CD4-positive, alpha-beta memory T cell (primary cell): Measurements from ENCODE around the gene IL26. TPM values are rescaled to one million over a fixed set of nuclear protein-coding genes. Genes with fewer than 3 reads are reported as not detected.
"Not testable (repeated sequence)": the region's sequence is repeated elsewhere in the genome, so short reads cannot be mapped to it uniquely, and the experiment has no call there.

Source experiments
- CTCF ChIA-PET: fragments of 350-600 bp; sonication (Branson Sonifier 250); formaldehyde crosslinking; loops from one replicate; lab custom pipeline; 2021; ENCODE audit warnings: inconsistent platforms; ENCODE audit not compliant: partially characterized antibody; lab: Charles Lee
- POLR2A ChIA-PET: fragments of 350-600 bp; sonication (Branson Sonifier 250); formaldehyde crosslinking; loops from one replicate; lab custom pipeline; 2021; ENCODE audit not compliant: partially characterized antibody; lab: Charles Lee
- DNase-seq, 5 donors: peaks; one replicate each; pipeline versions ENCODE4 v3.0.0 to v3.0.0-alpha.2; 2020 to 2022; ENCODE audit warnings: mixed read lengths in 1 of 5
- H3K27ac ChIP-seq: one replicate; pipeline ENCODE4 v1.7.0; 2013; ENCODE audit warnings: low read depth, low read length
- H3K27me3 ChIP-seq: 2 replicates; pipeline ENCODE4 v1.7.0; 2013; ENCODE audit warnings: mild to moderate bottlenecking, low read length, moderate library complexity; ENCODE audit not compliant: insufficient read depth
- H3K36me3 ChIP-seq: 2 replicates; pipeline ENCODE4 v1.7.0; 2013; ENCODE audit warnings: mild to moderate bottlenecking, low read length, moderate library complexity; ENCODE audit not compliant: insufficient read depth
- H3K4me1 ChIP-seq: 2 replicates; pipeline ENCODE4 v1.7.0; 2013; ENCODE audit warnings: mild to moderate bottlenecking, low read length, moderate library complexity; ENCODE audit not compliant: insufficient read depth
- H3K4me3 ChIP-seq, 2 donors: one replicate each; pipeline ENCODE4 v1.7.0; 2013; ENCODE audit warnings: low read length in 2 of 2, mild to moderate bottlenecking in 1 of 2
- H3K9me3 ChIP-seq, 2 donors: one replicate each; pipeline ENCODE4 v1.7.0; 2013; ENCODE audit warnings: low read length in 2 of 2, control low read depth in 1 of 2; ENCODE audit not compliant: control insufficient read depth in 1 of 2
- H3K27ac Mint-ChIP-seq, 7 donors: one replicate each; pipeline ENCODE4 v1.8.0; 2020 to 2021; ENCODE audit warnings: mixed read lengths in 7 of 7, mild to moderate bottlenecking in 6 of 7, inconsistent platforms in 3 of 7, moderate library complexity in 3 of 7
- H3K27me3 Mint-ChIP-seq, 2 donors: one replicate each; pipeline ENCODE4 v1.8.0; 2020 to 2021; ENCODE audit warnings: mixed read lengths in 2 of 2
- H3K36me3 Mint-ChIP-seq, 2 donors: one replicate each; pipeline ENCODE4 v1.8.0; 2020 to 2021; ENCODE audit warnings: mixed read lengths in 2 of 2, inconsistent platforms in 1 of 2, mild to moderate bottlenecking in 1 of 2
- H3K4me1 Mint-ChIP-seq, 4 donors: one replicate each; pipeline ENCODE4 v1.8.0; 2020 to 2021; ENCODE audit warnings: mixed read lengths in 4 of 4, mild to moderate bottlenecking in 1 of 4
- H3K4me3 Mint-ChIP-seq, 8 donors: one replicate each; pipeline ENCODE4 v1.8.0; 2020 to 2021; ENCODE audit warnings: mixed read lengths in 8 of 8, mild to moderate bottlenecking in 7 of 8, moderate library complexity in 6 of 8, inconsistent platforms in 3 of 8
- H3K9me3 Mint-ChIP-seq, 8 donors: one replicate each; pipeline ENCODE4 v1.8.0; 2020 to 2021; ENCODE audit warnings: mixed read lengths in 8 of 8, mild to moderate bottlenecking in 5 of 8, inconsistent platforms in 3 of 8, moderate library complexity in 1 of 8
- intact Hi-C: fragments of 100-400 bp; cut with micrococcal nuclease; formaldehyde crosslinking; loops from one replicate; pipeline ENCODE4 v1.15.1; 2023
- polyA plus RNA-seq, 2 donors: library from polyadenylated mRNA; unstranded; fragments of 300-500 nt; fragmentation: Illumina TruSeq; gene quantifications; one replicate each; pipeline ENCODE4 v1.2.3, GENCODE V29; 2021
- total RNA-seq, 2 experiments: library from RNA; stranded (reverse); gene quantifications; one replicate each; pipeline ENCODE4 v1.2.3, GENCODE V29; 2021

IL26 gene
- total and polyA plus RNA-seq, 4 experiments from 2014 or later, result 0.30 TPM; not detected in 3

- CTCF ChIA-PET, result interaction anchor here (2.7 to 3.9 kb wide), 2 partner anchors 48 to 60 kb away, joined by 7 to 28 read pairs; no protein-coding TSS in a partner anchor
- not testable (repeated sequence) for H3K27me3 ChIP-seq, H3K36me3 ChIP-seq, H3K9me3 ChIP-seq, H3K36me3 Mint-ChIP-seq, H3K9me3 Mint-ChIP-seq, H3K4me3 ChIP-seq, H3K27me3 Mint-ChIP-seq, DNase-seq
- Mint-ChIP-seq H3K27ac (peak overlapping the region; percentile 90 to 97 (median 92)), H3K4me3 (peak overlapping the region in 6 of 8 donors; percentile 19 to 90 (median 74)), H3K4me1 (peaks cover 36 to 57% (median 48%) of the 10 kb centered on the region in 4 donors)
- intact Hi-C loops, result loop anchor here (2.0 to 5.0 kb wide), 2 partner anchors 16 to 48 kb away; partner anchors contain the start of gene IFNG
- POLR2A ChIA-PET, result interaction anchor here (1.1 kb wide), 1 partner anchor 17 kb away, joined by 4 read pairs; no protein-coding TSS in a partner anchor
- Histone ChIP-seq H3K4me1 (peaks cover 47% of the 10 kb centered on the region), H3K27ac (peak overlapping the region; percentile 58)
Measured at GRCh38 chr12:68174761-68175160, 50.8 kb downstream of the IL26 start.

GRCh38 chr12:68173792-68174191 is 51.8 kb downstream of the IL26 start:
- ChIA-PET CTCF (interaction anchor here (0.7 to 3.1 kb wide), 3 partner anchors 16 to 78 kb away, joined by 3 to 18 read pairs (median 7); no protein-coding TSS in a partner anchor), POLR2A (interaction anchor here (1.1 kb wide), 1 partner anchor 16 kb away, joined by 4 read pairs; no protein-coding TSS in a partner anchor)
- Histone ChIP-seq H3K9me3 (no peaks in the 10 kb centered on the region), H3K27me3 (no peaks in the 10 kb centered on the region), H3K4me3 (no peak overlapping the region), H3K36me3 (no peaks in the 10 kb centered on the region), H3K4me1 (peaks cover 41% of the 10 kb centered on the region), H3K27ac (no peak overlapping the region)
- peak overlapping the region in 4 of 7 donors; percentile 77 to 97 (median 90) for H3K27ac Mint-ChIP-seq
- H3K27me3 Mint-ChIP-seq, result no peaks in the 10 kb centered on the region
- intact Hi-C loops, result loop anchor here (2.0 kb wide), 1 partner anchor 15 kb away; the partner anchor contains the start of gene IFNG
- peaks cover 33 to 51% (median 43%) of the 10 kb centered on the region in 4 donors for H3K4me1 Mint-ChIP-seq
- H3K36me3 Mint-ChIP-seq, result no peaks in the 10 kb centered on the region
- peaks cover 0 to 5% (median 0%) of the 10 kb centered on the region in 8 donors for H3K9me3 Mint-ChIP-seq
- no peak overlapping the region for H3K4me3 Mint-ChIP-seq
- no peak for DNase-seq

- no peak for DNase-seq
- Histone ChIP-seq H3K4me3 (no peak overlapping the region), H3K9me3 (no peaks in the 10 kb centered on the region), H3K27me3 (no peaks in the 10 kb centered on the region), H3K27ac (no peak overlapping the region), H3K4me1 (peaks cover 10% of the 10 kb centered on the region), H3K36me3 (no peaks in the 10 kb centered on the region)
- peaks cover 10 to 21% (median 14%) of the 10 kb centered on the region in 4 donors for H3K4me1 Mint-ChIP-seq
- H3K27ac Mint-ChIP-seq, result no peak overlapping the region
- H3K36me3 Mint-ChIP-seq, result no peaks in the 10 kb centered on the region
- CTCF ChIA-PET, result interaction anchor here (3.1 kb wide), 1 partner anchor 13 kb away, joined by 18 read pairs; no protein-coding TSS in a partner anchor
- H3K9me3 Mint-ChIP-seq, result peaks cover 0 to 5% (median 0%) of the 10 kb centered on the region in 8 donors
- POLR2A ChIA-PET, result no interaction called here
- intact Hi-C loops, result no loop called here
- H3K27me3 Mint-ChIP-seq, result no peaks in the 10 kb centered on the region
- H3K4me3 Mint-ChIP-seq, result no peak overlapping the region
Measured at GRCh38 chr12:68170726-68171125, 54.9 kb downstream of the IL26 start.

- DNase-seq, result no peak
- ChIA-PET POLR2A (no interaction called here), CTCF (interaction anchor here (0.8 to 2.0 kb wide), 3 partner anchors 11 to 55 kb away, joined by 3 to 9 read pairs (median 4); no protein-coding TSS in a partner anchor)
- intact Hi-C loops, result no loop called here
- Histone ChIP-seq H3K9me3 (no peaks in the 10 kb centered on the region), H3K4me3 (no peak overlapping the region), H3K27ac (no peak overlapping the region), H3K4me1 (no peaks in the 10 kb centered on the region), H3K36me3 (no peaks in the 10 kb centered on the region), H3K27me3 (no peaks in the 10 kb centered on the region)
- Mint-ChIP-seq H3K27ac (no peak overlapping the region), H3K36me3 (no peaks in the 10 kb centered on the region), H3K27me3 (no peaks in the 10 kb centered on the region), H3K4me1 (peaks cover 0 to 7% (median 3%) of the 10 kb centered on the region in 4 donors), H3K4me3 (no peak overlapping the region), H3K9me3 (no peaks in the 10 kb centered on the region)
Measured at GRCh38 chr12:68169213-68169889, 56.3 kb downstream of the IL26 start.

- ChIA-PET POLR2A (interaction anchor here (1.3 kb wide), 1 partner anchor 14 kb away, joined by 4 read pairs; no protein-coding TSS in a partner anchor), CTCF (interaction anchor here (1.4 to 1.5 kb wide), 2 partner anchors 10 to 125 kb away, joined by 3 read pairs; no protein-coding TSS in a partner anchor)
- DNase-seq, result no peak
- Mint-ChIP-seq H3K27ac (no peak overlapping the region), H3K4me3 (no peak overlapping the region), H3K4me1 (peaks cover 3 to 16% (median 6%) of the 10 kb centered on the region in 4 donors), H3K36me3 (no peaks in the 10 kb centered on the region), H3K27me3 (no peaks in the 10 kb centered on the region), H3K9me3 (no peaks in the 10 kb centered on the region)
- Histone ChIP-seq H3K27me3 (no peaks in the 10 kb centered on the region), H3K9me3 (no peaks in the 10 kb centered on the region), H3K36me3 (no peaks in the 10 kb centered on the region), H3K4me1 (peaks cover 7% of the 10 kb centered on the region), H3K27ac (no peak overlapping the region), H3K4me3 (no peak overlapping the region)
- intact Hi-C loops, result no loop called here
Measured at GRCh38 chr12:68166317-68166831, 59.2 kb downstream of the IL26 start.

GRCh38 chr12:68163560-68164081 is 62.0 kb downstream of the IL26 start:
- CTCF ChIA-PET, result no interaction called here
- Mint-ChIP-seq H3K4me3 (peak overlapping the region in 4 of 8 donors; percentile 27 to 48 (median 34)), H3K27me3 (no peaks in the 10 kb centered on the region), H3K36me3 (no peaks in the 10 kb centered on the region), H3K4me1 (peaks cover 10 to 31% (median 16%) of the 10 kb centered on the region in 4 donors), H3K27ac (peak overlapping the region in 2 of 7 donors; percentile 0 to 77), H3K9me3 (no peaks in the 10 kb centered on the region)
- Histone ChIP-seq H3K27me3 (no peaks in the 10 kb centered on the region), H3K4me1 (peaks cover 21% of the 10 kb centered on the region), H3K36me3 (no peaks in the 10 kb centered on the region), H3K9me3 (no peaks in the 10 kb centered on the region), H3K27ac (no peak overlapping the region), H3K4me3 (no peak overlapping the region)
- no peak for DNase-seq
- intact Hi-C loops, result no loop called here
- POLR2A ChIA-PET, result no interaction called here

- POLR2A ChIA-PET, result no interaction called here
- Mint-ChIP-seq H3K4me3 (peak overlapping the region in 1 of 8 donors; percentile 28), H3K9me3 (no peaks in the 10 kb centered on the region), H3K4me1 (peaks cover 15 to 41% (median 24%) of the 10 kb centered on the region in 4 donors), H3K27me3 (no peaks in the 10 kb centered on the region), H3K36me3 (no peaks in the 10 kb centered on the region), H3K27ac (peak overlapping the region in 1 of 7 donors; percentile 28)
- Histone ChIP-seq H3K27ac (no peak overlapping the region), H3K4me1 (peaks cover 33% of the 10 kb centered on the region), H3K9me3 (no peaks in the 10 kb centered on the region), H3K27me3 (no peaks in the 10 kb centered on the region), H3K36me3 (no peaks in the 10 kb centered on the region), H3K4me3 (no peak overlapping the region)
- CTCF ChIA-PET, result interaction anchor here (1.0 kb wide), 1 partner anchor 9 kb away, joined by 3 read pairs; no protein-coding TSS in a partner anchor
- DNase-seq, result no peak
- intact Hi-C loops, result no loop called here
Measured at GRCh38 chr12:68162374-68162773, 63.2 kb downstream of the IL26 start.
